ENCODE data around the gene RTN1. TPM values are rescaled to one million over a fixed set of nuclear protein-coding genes. Genes with fewer than 3 reads are reported as not detected.

RTN1 gene
- total RNA-seq, 1 experiment from 2014 or later = 9.8 TPM

- no TSS peak for BruUV-seq (replicated peaks)
- Mint-ChIP-seq H3K4me3 (ENCODE audit: unreplicated experiment) (no peak overlapping the region), H3K27ac (ENCODE audit: low read depth, unreplicated experiment) (peak overlapping the region; percentile 71), H3K4me1 (ENCODE audit: insufficient read depth, unreplicated experiment) (peaks cover 51% of the 10 kb centered on the region), H3K36me3 (ENCODE audit: insufficient read depth, unreplicated experiment) (peaks cover 9% of the 10 kb centered on the region), H3K27me3 (ENCODE audit: insufficient read depth, unreplicated experiment) (no peaks in the 10 kb centered on the region), H3K9me3 (ENCODE audit: unreplicated experiment) (peaks cover 17% of the 10 kb centered on the region)
- no peak for TF ChIP-seq CTCF (IDR thresholded peaks at IDR 0.05; ENCODE audit: unreplicated experiment)
- DNase-seq (ENCODE audit: unreplicated experiment) = no peak
- POLR2A ChIA-PET = interaction anchor here (1.2 to 4.2 kb wide), 3 partner anchors 10 to 220 kb away, joined by 3 to 12 read pairs (median 9); partner anchors contain the start of genes JKAMP and L3HYPDH
- intact Hi-C loops (cut with micrococcal nuclease) = no loop called here
- CTCF ChIA-PET = interaction anchor here (0.8 to 9.9 kb wide), 3 partner anchors 13 to 194 kb away, joined by 3 to 152 read pairs (median 20); no protein-coding TSS in a partner anchor
Observed at GRCh38 chr14:59704054-59704645, 166.4 kb downstream of the RTN1 start.

- intact Hi-C loops (cut with micrococcal nuclease) = loop anchor here (5.0 kb wide), 2 partner anchors 67 to 217 kb away; partner anchors contain the start of genes JKAMP and L3HYPDH
- ChIA-PET CTCF (interaction anchor here (0.6 to 2.9 kb wide), 4 partner anchors 67 to 1197 kb away, joined by 4 to 17 read pairs (median 6); no protein-coding TSS in a partner anchor), POLR2A (interaction anchor here (0.5 to 8.3 kb wide), 9 partner anchors 10 to 574 kb away, joined by 3 to 137 read pairs (median 4); partner anchors contain the start of genes JKAMP and L3HYPDH)
- no peak for DNase-seq (ENCODE audit: unreplicated experiment)
- no peaks in the 10 kb centered on the region for H3K27me3 Mint-ChIP-seq (ENCODE audit: insufficient read depth, unreplicated experiment)
- H3K4me3 Mint-ChIP-seq (ENCODE audit: unreplicated experiment) = peak overlapping the region; percentile 53
- TF ChIP-seq CTCF (IDR thresholded peaks at IDR 0.05; ENCODE audit: unreplicated experiment) = no peak
- H3K9me3 Mint-ChIP-seq (ENCODE audit: unreplicated experiment) = peaks cover 29% of the 10 kb centered on the region
- peak overlapping the region; percentile 98 for H3K27ac Mint-ChIP-seq (ENCODE audit: low read depth, unreplicated experiment)
- H3K36me3 Mint-ChIP-seq (ENCODE audit: insufficient read depth, unreplicated experiment) = peaks cover 27% of the 10 kb centered on the region
- no TSS peak for BruUV-seq (replicated peaks)
- H3K4me1 Mint-ChIP-seq (ENCODE audit: insufficient read depth, unreplicated experiment) = peaks cover 43% of the 10 kb centered on the region
Observed at GRCh38 chr14:59699442-59699841, 171.1 kb downstream of the RTN1 start.

GRCh38 chr14:59698793-59699192, 171.8 kb downstream of the RTN1 start:
- intact Hi-C loops (cut with micrococcal nuclease) = loop anchor here (5.0 kb wide), 2 partner anchors 66 to 216 kb away; partner anchors contain the start of genes JKAMP and L3HYPDH
- H3K4me3 Mint-ChIP-seq (ENCODE audit: unreplicated experiment) = peak overlapping the region; percentile 53
- CTCF ChIA-PET = interaction anchor here (0.6 to 2.9 kb wide), 5 partner anchors 10 to 425 kb away, joined by 3 to 17 read pairs (median 6); no protein-coding TSS in a partner anchor
- no peak for TF ChIP-seq CTCF (IDR thresholded peaks at IDR 0.05; ENCODE audit: unreplicated experiment)
- H3K4me1 Mint-ChIP-seq (ENCODE audit: insufficient read depth, unreplicated experiment) = peaks cover 48% of the 10 kb centered on the region
- POLR2A ChIA-PET = interaction anchor here (0.7 to 8.3 kb wide), 11 partner anchors 11 to 511 kb away, joined by 3 to 137 read pairs (median 4); partner anchors contain the start of genes JKAMP and L3HYPDH
- peak; percentile 92 for DNase-seq (ENCODE audit: unreplicated experiment)
- peak overlapping the region; percentile 98 for H3K27ac Mint-ChIP-seq (ENCODE audit: low read depth, unreplicated experiment)
- H3K9me3 Mint-ChIP-seq (ENCODE audit: unreplicated experiment) = peaks cover 28% of the 10 kb centered on the region
- no peaks in the 10 kb centered on the region for H3K27me3 Mint-ChIP-seq (ENCODE audit: insufficient read depth, unreplicated experiment)
- BruUV-seq (replicated peaks) = no TSS peak
- H3K36me3 Mint-ChIP-seq (ENCODE audit: insufficient read depth, unreplicated experiment) = peaks cover 28% of the 10 kb centered on the region

GRCh38 chr14:59695198-59695597, 175.4 kb downstream of the RTN1 start:
- ChIA-PET CTCF (interaction anchor here (0.8 to 1.6 kb wide), 3 partner anchors 62 to 203 kb away, joined by 3 to 5 read pairs (median 3); no protein-coding TSS in a partner anchor), POLR2A (interaction anchor here (0.7 to 8.3 kb wide), 11 partner anchors 10 to 223 kb away, joined by 3 to 137 read pairs (median 6); partner anchors contain the start of genes JKAMP and L3HYPDH)
- peak overlapping the region; percentile 98 for H3K27ac Mint-ChIP-seq (ENCODE audit: low read depth, unreplicated experiment)
- no peaks in the 10 kb centered on the region for H3K27me3 Mint-ChIP-seq (ENCODE audit: insufficient read depth, unreplicated experiment)
- intact Hi-C loops (cut with micrococcal nuclease) = loop anchor here (5.0 kb wide), 2 partner anchors 63 to 213 kb away; partner anchors contain the start of genes JKAMP and L3HYPDH
- TF ChIP-seq CTCF (IDR thresholded peaks at IDR 0.05; ENCODE audit: unreplicated experiment) = no peak
- H3K9me3 Mint-ChIP-seq (ENCODE audit: unreplicated experiment) = peaks cover 19% of the 10 kb centered on the region
- DNase-seq (ENCODE audit: unreplicated experiment) = peak; percentile 75
- no TSS peak for BruUV-seq (replicated peaks)
- H3K4me3 Mint-ChIP-seq (ENCODE audit: unreplicated experiment) = peak overlapping the region; percentile 70
- H3K4me1 Mint-ChIP-seq (ENCODE audit: insufficient read depth, unreplicated experiment) = peaks cover 67% of the 10 kb centered on the region
- peaks cover 27% of the 10 kb centered on the region for H3K36me3 Mint-ChIP-seq (ENCODE audit: insufficient read depth, unreplicated experiment)
